ENCODE measurements around the gene ATP1B4.
"Not testable (repeated sequence)": the region's sequence is repeated elsewhere in the genome, so short reads cannot be mapped to it uniquely, and the experiment has no call there.

The ATP1B4 gene

GRCh38 chrX:120361764-120362305 lies at the start of gene ATP1B4:
Gene ATP1B4, plus strand, starts transcription at chrX:120362089. Its CDS starts 80 bp downstream, at chrX:120362169.
- DNase-seq (ENCODE audit: low read depth, low spot score) = no peak

- DNase-seq (ENCODE audit: low read depth, low spot score) = no peak
Measured at GRCh38 chrX:120315776-120316175, 46.1 kb upstream of the ATP1B4 start.

- no peak for DNase-seq (ENCODE audit: low read depth, low spot score)
Measured at GRCh38 chrX:120316587-120317283, 45.2 kb upstream of the ATP1B4 start.

GRCh38 chrX:120318411-120318810 lies 43.5 kb upstream of the ATP1B4 start:
- no peak for DNase-seq (ENCODE audit: low read depth, low spot score)

- DNase-seq (ENCODE audit: low read depth, low spot score) = no peak
Measured at GRCh38 chrX:120321520-120322281, 40.2 kb upstream of the ATP1B4 start.

- no peak for DNase-seq (ENCODE audit: low read depth, low spot score)
Measured at GRCh38 chrX:120331116-120331515, 30.8 kb upstream of the ATP1B4 start.

- no peak for DNase-seq (ENCODE audit: low read depth, low spot score)
Measured at GRCh38 chrX:120332394-120332793, 29.5 kb upstream of the ATP1B4 start.

- DNase-seq (ENCODE audit: low read depth, low spot score) = no peak
Measured at GRCh38 chrX:120334151-120334550, 27.7 kb upstream of the ATP1B4 start.

- no peak for DNase-seq (ENCODE audit: low read depth, low spot score)
Measured at GRCh38 chrX:120334603-120335002, 27.3 kb upstream of the ATP1B4 start.

GRCh38 chrX:120335289-120335688 lies 26.6 kb upstream of the ATP1B4 start:
- no peak for DNase-seq (ENCODE audit: low read depth, low spot score)

- DNase-seq (ENCODE audit: low read depth, low spot score) = no peak
Measured at GRCh38 chrX:120336899-120337298, 25.0 kb upstream of the ATP1B4 start.

- not testable (repeated sequence) for DNase-seq (ENCODE audit: low read depth, low spot score)
Measured at GRCh38 chrX:120344566-120344965, 17.3 kb upstream of the ATP1B4 start.

- DNase-seq (ENCODE audit: low read depth, low spot score) = no peak
Measured at GRCh38 chrX:120350450-120351138, 11.3 kb upstream of the ATP1B4 start.

GRCh38 chrX:120356084-120356483 lies 5.8 kb upstream of the ATP1B4 start:
- DNase-seq (ENCODE audit: low read depth, low spot score) = no peak

GRCh38 chrX:120357186-120357585 lies 4.7 kb upstream of the ATP1B4 start:
- no peak for DNase-seq (ENCODE audit: low read depth, low spot score)

- DNase-seq (ENCODE audit: low read depth, low spot score) = no peak
Measured at GRCh38 chrX:120358737-120359456, 3.0 kb upstream of the ATP1B4 start.

- DNase-seq (ENCODE audit: low read depth, low spot score) = peak; percentile 64
Measured at GRCh38 chrX:120365320-120365719, 3.4 kb downstream of the ATP1B4 start.

- DNase-seq (ENCODE audit: low read depth, low spot score) = no peak
Measured at GRCh38 chrX:120365968-120366367, 4.1 kb downstream of the ATP1B4 start.

- DNase-seq (ENCODE audit: low read depth, low spot score) = no peak
Measured at GRCh38 chrX:120366794-120367193, 4.9 kb downstream of the ATP1B4 start.

- no peak for DNase-seq (ENCODE audit: low read depth, low spot score)
Measured at GRCh38 chrX:120367402-120368109, 5.7 kb downstream of the ATP1B4 start.

All from ELF-1 (cell line).